HepG2 (cell line): ENCODE measurements around the gene WDR13. TPM values are rescaled to one million over a fixed set of nuclear protein-coding genes. Genes with fewer than 3 reads are reported as not detected.

ENCODE experiments used
- ATAC-seq: fragments of 200-7000 bp; cut with Tn5 transposase; 3 replicates; pipeline ENCODE4 v1.9.1; 2020; ENCODE audit warnings: mild to moderate bottlenecking, moderate library complexity
- BruUV-seq: library from RNA; stranded (reverse); fragments of 400-500 nt; replicated peaks from 2 replicates; lab custom pipeline; 2021; lab: Mats Ljungman, UMichigan
- CTCF ChIA-PET: fragments of 300-600 bp; formaldehyde crosslinking; extraction: SDS; loops from one replicate; lab custom pipeline; 2021; ENCODE audit warnings: low total read pairs, inconsistent platforms, low intra/inter-chr PET ratio; lab: Yijun Ruan, JAX
- POLR2A ChIA-PET: fragments of 350-600 bp; sonication (Branson Sonifier 250); formaldehyde crosslinking; loops from one replicate; lab custom pipeline; 2020; ENCODE audit warnings: antibody characterized with exemption, inconsistent platforms; lab: Yijun Ruan, JAX
- DNase-seq: peaks from one replicate; pipeline ENCODE4 v3.0.0-alpha.2; 2015; ENCODE audit warnings: low spot score
- FAIRE-seq: peaks from 3 replicates; lab custom pipeline; 2011; peaks lifted over from hg19 to GRCh38; lab: Jason Lieb, UNC
- H2AFZ ChIP-seq: one replicate; pipeline ENCODE4 v1.6.1; 2011; ENCODE audit warnings: low read length, inconsistent platforms
- H3K27ac ChIP-seq: fragments of 300-600 bp; 3 replicates; pipeline ENCODE4 v1.8.0; 2011; ENCODE audit warnings: mixed run types, mild to moderate bottlenecking, mixed read lengths, low read length, inconsistent platforms; ENCODE audit not compliant: insufficient read depth; ENCODE audit errors: extremely low read length
- H3K27me3 ChIP-seq, 2 experiments: fragments of 200-600 bp in 1 of 2; 2 replicates in 1 of 2; 3 replicates in 1 of 2; pipeline versions ENCODE4 v1.6.0 to v1.8.0; 2011; ENCODE audit warnings: low read length in 2 of 2, mild to moderate bottlenecking in 2 of 2, moderate library complexity in 2 of 2, inconsistent platforms in 1 of 2; ENCODE audit not compliant: insufficient read depth in 2 of 2, control insufficient read depth in 1 of 2
- H3K36me3 ChIP-seq, 2 experiments: fragments of 200-600 bp in 1 of 2; replicated peaks in 1 of 2; 2 replicates in 1 of 2; 3 replicates in 1 of 2; pipeline versions ENCODE4 v1.5.1 to v1.8.0; 2011; ENCODE audit warnings: low read length in 2 of 2, inconsistent platforms in 1 of 2; ENCODE audit not compliant: insufficient read depth in 2 of 2, control insufficient read depth in 1 of 2
- H3K4me1 ChIP-seq: 2 replicates; pipeline ENCODE4 v1.5.1; 2012; ENCODE audit warnings: low read length, inconsistent platforms; ENCODE audit not compliant: insufficient read depth
- H3K4me2 ChIP-seq: 2 replicates; pipeline ENCODE4 v1.6.0; 2011; ENCODE audit warnings: low read depth, low read length, inconsistent platforms
- H3K4me3 ChIP-seq, 3 experiments: fragments of 200-600 bp in 1 of 3; sonication (generic), shearing (Covaris generic) in 1 of 3; replicated peaks in 1 of 3; 2 replicates each; pipeline ENCODE4 v1.5.1; 2011 to 2016; ENCODE audit warnings: low read length in 3 of 3, inconsistent platforms in 2 of 3, low read depth in 2 of 3, mild to moderate bottlenecking in 2 of 3, control low read depth in 1 of 3, mixed read lengths in 1 of 3; ENCODE audit not compliant: insufficient read depth in 1 of 3
- H3K79me2 ChIP-seq: one replicate; pipeline ENCODE4 v1.6.1; 2011; ENCODE audit warnings: low read length, inconsistent platforms; ENCODE audit not compliant: insufficient read depth
- H3K9ac ChIP-seq: 2 replicates; pipeline ENCODE4 v1.6.0; 2011; ENCODE audit warnings: mild to moderate bottlenecking, low read depth, low read length, inconsistent platforms; ENCODE audit not compliant: insufficient read depth
- H3K9me3 ChIP-seq: 2 replicates; pipeline ENCODE4 v1.5.1; 2012; ENCODE audit warnings: mild to moderate bottlenecking, low read length
- H4K20me1 ChIP-seq: 2 replicates; pipeline ENCODE4 v1.6.0; 2011; ENCODE audit warnings: inconsistent platforms, mild to moderate bottlenecking, low read length, moderate library complexity; ENCODE audit not compliant: insufficient read depth
- ATM ChIP-seq: fragments of 450-650 bp; IDR thresholded peaks from 2 replicates; pipeline ENCODE4 v1.7.1; 2017; ENCODE audit warnings: mild to moderate bottlenecking, borderline replicate concordance
- HNF1A ChIP-seq, 2 experiments: sonication (generic) in 1 of 2; formaldehyde crosslinking in 1 of 2; IDR thresholded peaks; 2 replicates each; pipeline versions ENCODE4 v1.4.0 to v1.6.1; 2016 to 2020; ENCODE audit warnings: borderline replicate concordance in 1 of 2, low read depth in 1 of 2, mild to moderate bottlenecking in 1 of 2, missing genetic modification reagents in 1 of 2
- IKZF1 ChIP-seq: fragments of 450-650 bp; IDR thresholded peaks from 2 replicates; pipeline ENCODE4 v1.7.1; 2016
- MED8 ChIP-seq: sonication (generic); formaldehyde crosslinking; IDR thresholded peaks from 2 replicates; pipeline ENCODE4 v1.8.1; 2023; ENCODE audit warnings: mild to moderate bottlenecking, missing genetic modification reagents; ENCODE audit not compliant: insufficient replicate concordance
- MYC ChIP-seq: sonication (generic); formaldehyde crosslinking; IDR thresholded peaks from 2 replicates; pipeline ENCODE4 v1.9.0; 2021; ENCODE audit warnings: missing genetic modification reagents, borderline replicate concordance
- POLR2A ChIP-seq, 2 experiments: IDR thresholded peaks; 2 replicates each; pipeline ENCODE4 v1.6.1; 2011; ENCODE audit warnings: low read depth in 2 of 2, low read length in 2 of 2, mild to moderate bottlenecking in 1 of 2, moderate library complexity in 1 of 2; ENCODE audit not compliant: insufficient read depth in 1 of 2
- POLR2G ChIP-seq: fragments of 200-400 bp; formaldehyde crosslinking; IDR thresholded peaks from 2 replicates; pipeline ENCODE4 v1.6.1; 2018; ENCODE audit warnings: mild to moderate bottlenecking, low read depth, low read length, moderate library complexity
- SP4 ChIP-seq: sonication (generic); formaldehyde crosslinking; IDR thresholded peaks from 2 replicates; pipeline ENCODE4 v1.8.1; 2023; ENCODE audit warnings: mild to moderate bottlenecking, missing genetic modification reagents
- ZMAT5 ChIP-seq: sonication (generic); formaldehyde crosslinking; IDR thresholded peaks from 2 replicates; pipeline ENCODE4 v1.5.0; 2020; ENCODE audit warnings: mild to moderate bottlenecking, low read depth, missing genetic modification reagents, borderline replicate concordance
- ZNF329 ChIP-seq: sonication (generic); formaldehyde crosslinking; IDR thresholded peaks from 2 replicates; pipeline ENCODE4 v1.9.0; 2021; ENCODE audit warnings: low read depth, mild to moderate bottlenecking, missing genetic modification reagents
- ZNF616 ChIP-seq: sonication (generic); formaldehyde crosslinking; IDR thresholded peaks from 2 replicates; pipeline ENCODE4 v1.5.0; 2020; ENCODE audit warnings: low read depth, mild to moderate bottlenecking, missing genetic modification reagents
- WGBS: methylation state at CpG from one replicate; pipeline ENCODE4 v1.1.6; 2017; ENCODE audit warnings: low lambda C conversion rate; 5-methylcytosine and 5-hydroxymethylcytosine counted together
- in situ Hi-C: cut with HindIII; loops from 2 replicates; pipeline ENCODE4 v1.10.0; 2017; ENCODE audit warnings: low pct_unique_long_range_greater_than_20kb; ENCODE audit not compliant: extremely low pct_ligation_motif_present
- intact Hi-C: fragments of 100-400 bp; cut with micrococcal nuclease; formaldehyde crosslinking; loops from one replicate; pipeline ENCODE4 v1.10.0; 2022; ENCODE audit not compliant: unreplicated experiment
- polyA plus RNA-seq, 8 experiments: library from polyadenylated mRNA; depleted of rRNA in 3 of 8; stranded (reverse) in 7 of 8; unstranded in 1 of 8; fragments of >200 nt; fragmentation: Illumina TruSeq in 4 of 8; extraction: Trizol in 4 of 8; gene quantifications; 2 replicates each; pipeline versions ENCODE4 v1.2.1 to v1.2.3, GENCODE V29; 2011 to 2016; ENCODE audit warnings: low read depth in 4 of 8, missing spikeins in 1 of 8, mixed read lengths in 1 of 8; ENCODE audit not compliant: insufficient read depth in 1 of 8
- total RNA-seq, 5 experiments: library from RNA; depleted of rRNA; stranded (reverse); fragments of >200 nt; fragmentation: Illumina TruSeq; extraction: Trizol; gene quantifications; 2 replicates each; pipeline ENCODE4 v1.2.3, GENCODE V29; 2016; ENCODE audit warnings: low read depth in 1 of 5
- TF ChIP-seq, protein P1 (sequence below): IDR thresholded peaks from 2 replicates; pipeline ENCODE4 v1.6.1; 2016; ENCODE audit warnings: mild to moderate bottlenecking

Gene WDR13
- total and polyA plus RNA-seq, 2 of the 13 experiments (the other 11 are each of a cell fraction or from before 2014, with no cell fraction given), result 28.7 to 37.1 TPM

DNA sequence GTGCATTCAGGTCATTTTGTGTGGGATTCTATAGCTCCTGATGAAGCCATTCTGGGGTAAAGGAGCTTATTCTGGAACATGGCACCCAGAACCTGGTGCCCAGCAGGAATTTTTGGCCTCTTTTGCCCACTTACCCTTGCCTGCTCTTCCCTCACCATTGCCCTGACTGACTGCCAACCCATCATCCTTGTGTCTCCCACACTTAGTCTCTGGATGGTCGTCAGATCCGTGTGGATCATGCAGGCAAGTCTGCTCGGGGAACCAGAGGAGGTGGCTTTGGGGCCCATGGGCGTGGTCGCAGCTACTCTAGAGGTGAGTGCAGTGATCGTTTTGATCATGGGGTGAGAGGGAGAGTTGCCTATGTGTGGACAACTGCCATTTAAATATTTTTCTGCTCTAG lies 21.2 kb upstream of the WDR13 start:
- in situ Hi-C loops (no loop called here), intact Hi-C loops (no loop called here)
- no TSS peak for BruUV-seq
- ChIA-PET POLR2A (interaction anchor here (0.5 to 0.9 kb wide), 2 partner anchors 17 to 315 kb away, joined by 3 read pairs; no protein-coding TSS in a partner anchor), CTCF (no interaction called here)
- no peak for TF ChIP-seq MED8 (CRISPR knock-in tag)
- 0 out of 4 replicates have a peak, but pooled peaks of 1 of the 2 experiments have one; percentile 33 for TF ChIP-seq POLR2A (IDR thresholded peaks at IDR 0.05; ENCODE audit: insufficient read depth in 1 of 2, low read depth in 2 of 2, low read length in 2 of 2)
- 0 out of 2 replicates have a peak, but pooled peaks have one; percentile 19 for TF ChIP-seq SP4
- TF ChIP-seq, protein P1, sequence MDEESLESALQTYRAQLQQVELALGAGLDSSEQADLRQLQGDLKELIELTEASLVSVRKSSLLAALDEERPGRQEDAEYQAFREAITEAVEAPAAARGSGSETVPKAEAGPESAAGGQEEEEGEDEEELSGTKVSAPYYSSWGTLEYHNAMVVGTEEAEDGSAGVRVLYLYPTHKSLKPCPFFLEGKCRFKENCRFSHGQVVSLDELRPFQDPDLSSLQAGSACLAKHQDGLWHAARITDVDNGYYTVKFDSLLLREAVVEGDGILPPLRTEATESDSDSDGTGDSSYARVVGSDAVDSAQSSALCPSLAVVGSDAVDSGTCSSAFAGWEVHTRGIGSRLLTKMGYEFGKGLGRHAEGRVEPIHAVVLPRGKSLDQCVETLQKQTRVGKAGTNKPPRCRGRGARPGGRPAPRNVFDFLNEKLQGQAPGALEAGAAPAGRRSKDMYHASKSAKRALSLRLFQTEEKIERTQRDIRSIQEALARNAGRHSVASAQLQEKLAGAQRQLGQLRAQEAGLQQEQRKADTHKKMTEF (CRISPR knock-in tag), result no peak
- no peak for TF ChIP-seq ZNF616 (CRISPR knock-in tag)
- peaks cover 4 to 32% of the 10 kb centered on the region in 2 experiments; a peak in 4 of 5 replicates for H3K36me3 ChIP-seq
- peaks cover 24% of the 10 kb centered on the region for H3K4me1 ChIP-seq
- H3K9me3 ChIP-seq, result no peaks in the 10 kb centered on the region
- H3K27me3 ChIP-seq, result no peaks in the 10 kb centered on the region; a peak in 1 of 5 replicates
- no peak overlapping the region for H3K27ac ChIP-seq
- 65% methylated on average over 3 of the region's 6 CpGs for WGBS
- peak overlapping the region; percentile 21 to 74 (median 73); a peak in 5 of 6 replicates for H3K4me3 ChIP-seq
- ATAC-seq (no peak), DNase-seq (no peak), FAIRE-seq (no peak)
- peak overlapping the region; percentile 97 for H3K9ac ChIP-seq
- peak overlapping the region; percentile 88 for H3K4me2 ChIP-seq
- H3K79me2 ChIP-seq, result peaks cover 16% of the 10 kb centered on the region
- H2AFZ ChIP-seq, result no peak overlapping the region
- peaks cover 6% of the 10 kb centered on the region for H4K20me1 ChIP-seq

GRCh38 chrX:48578661-48579128 lies 18.6 kb upstream of the WDR13 start:
- Histone ChIP-seq H3K79me2 (peaks cover 16% of the 10 kb centered on the region), H3K9me3 (no peaks in the 10 kb centered on the region), H3K27ac (no peak overlapping the region), H2AFZ (no peak overlapping the region), H3K9ac (no peak overlapping the region), H3K4me3 (no peak overlapping the region), H3K4me2 (no peak overlapping the region), H3K36me3 (peaks cover 4 to 32% of the 10 kb centered on the region in 2 experiments; a peak in 4 of 5 replicates), H3K4me1 (peaks cover 34% of the 10 kb centered on the region), H4K20me1 (peaks cover 6% of the 10 kb centered on the region), H3K27me3 (no peaks in the 10 kb centered on the region; a peak in 1 of 5 replicates)
- ATAC-seq (no peak), DNase-seq (no peak), FAIRE-seq (no peak)
- no TSS peak for BruUV-seq
- in situ Hi-C loops, result no loop called here
- POLR2A ChIA-PET, result interaction anchor here (0.8 to 2.1 kb wide), 5 partner anchors 10 to 134 kb away, joined by 3 to 8 read pairs (median 5); partner anchors contain the start of gene TBC1D25
- intact Hi-C loops, result no loop called here
- CTCF ChIA-PET, result no interaction called here
- WGBS, result 100% methylated on average over 1 of the region's 2 CpGs
- no peak for TF ChIP-seq ZNF329 (CRISPR knock-in tag)
- TF ChIP-seq POLR2G, result peak; percentile 59; the same call in 1 of the 2 replicates
- no peak for TF ChIP-seq ATM
- no peak for TF ChIP-seq HNF1A (IDR thresholded peaks at IDR 0.05; ENCODE audit: low read depth)
- no peak for TF ChIP-seq HNF1A (CRISPR knock-in tag; IDR thresholded peaks at IDR 0.05; ENCODE audit: borderline replicate concordance)
- no peak for TF ChIP-seq MYC (CRISPR knock-in tag)
- no peak for TF ChIP-seq ZMAT5 (CRISPR knock-in tag)
- no peak for TF ChIP-seq IKZF1
